HG02571 (cell line): ENCODE measurements around the gene MTCH1.

Source experiments
- ATAC-seq: cut with Tn5 transposase; IDR thresholded peaks from one replicate; pipeline ENCODE4 v1.9.1; 2021; ENCODE audit warnings: mild to moderate bottlenecking, moderate library complexity; ENCODE audit not compliant: unreplicated experiment

Gene MTCH1, protein sequence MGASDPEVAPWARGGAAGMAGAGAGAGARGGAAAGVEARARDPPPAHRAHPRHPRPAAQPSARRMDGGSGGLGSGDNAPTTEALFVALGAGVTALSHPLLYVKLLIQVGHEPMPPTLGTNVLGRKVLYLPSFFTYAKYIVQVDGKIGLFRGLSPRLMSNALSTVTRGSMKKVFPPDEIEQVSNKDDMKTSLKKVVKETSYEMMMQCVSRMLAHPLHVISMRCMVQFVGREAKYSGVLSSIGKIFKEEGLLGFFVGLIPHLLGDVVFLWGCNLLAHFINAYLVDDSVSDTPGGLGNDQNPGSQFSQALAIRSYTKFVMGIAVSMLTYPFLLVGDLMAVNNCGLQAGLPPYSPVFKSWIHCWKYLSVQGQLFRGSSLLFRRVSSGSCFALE

DNA sequence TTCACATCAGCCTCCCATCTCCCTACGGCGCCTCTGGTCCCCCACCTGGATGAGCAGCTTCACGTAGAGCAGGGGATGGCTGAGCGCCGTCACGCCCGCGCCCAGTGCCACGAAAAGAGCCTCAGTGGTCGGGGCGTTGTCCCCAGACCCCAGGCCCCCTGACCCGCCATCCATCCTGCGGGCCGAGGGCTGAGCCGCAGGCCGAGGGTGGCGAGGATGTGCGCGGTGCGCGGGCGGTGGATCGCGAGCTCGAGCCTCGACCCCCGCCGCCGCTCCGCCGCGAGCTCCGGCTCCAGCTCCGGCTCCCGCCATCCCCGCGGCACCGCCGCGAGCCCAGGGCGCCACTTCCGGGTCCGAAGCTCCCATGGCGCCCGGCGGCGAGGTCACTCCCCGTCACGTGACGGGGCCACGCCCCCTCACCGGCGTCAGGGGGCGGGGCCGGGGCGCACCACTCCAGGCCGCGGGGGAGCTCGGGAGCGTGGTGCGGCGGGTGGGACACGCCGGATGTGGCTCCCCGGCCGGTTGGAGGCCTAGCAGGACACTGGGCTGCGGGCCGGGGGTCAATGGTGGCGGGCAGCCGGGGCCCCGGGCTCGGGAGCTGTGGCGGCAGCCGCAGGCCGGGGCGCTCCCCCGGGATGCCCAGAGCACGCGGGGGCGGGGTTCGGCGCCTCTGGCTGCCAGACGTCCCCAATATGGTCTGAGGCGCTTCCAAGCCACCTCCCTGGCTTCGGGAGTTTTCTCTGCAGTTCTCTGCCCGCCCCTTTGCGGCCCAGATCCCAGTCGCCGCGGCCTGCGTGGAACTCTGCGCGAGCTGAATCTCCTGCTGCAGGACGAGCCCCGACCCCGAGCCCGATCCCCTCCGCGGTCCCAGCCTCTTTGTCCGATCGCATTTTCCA, at the start of gene MTCH1:
Gene MTCH1 (minus strand): TSS at position 389 of the 896 bp plus-strand sequence. CDS start 23 bp downstream, at position 366.
- peak; percentile 76 for ATAC-seq

DNA sequence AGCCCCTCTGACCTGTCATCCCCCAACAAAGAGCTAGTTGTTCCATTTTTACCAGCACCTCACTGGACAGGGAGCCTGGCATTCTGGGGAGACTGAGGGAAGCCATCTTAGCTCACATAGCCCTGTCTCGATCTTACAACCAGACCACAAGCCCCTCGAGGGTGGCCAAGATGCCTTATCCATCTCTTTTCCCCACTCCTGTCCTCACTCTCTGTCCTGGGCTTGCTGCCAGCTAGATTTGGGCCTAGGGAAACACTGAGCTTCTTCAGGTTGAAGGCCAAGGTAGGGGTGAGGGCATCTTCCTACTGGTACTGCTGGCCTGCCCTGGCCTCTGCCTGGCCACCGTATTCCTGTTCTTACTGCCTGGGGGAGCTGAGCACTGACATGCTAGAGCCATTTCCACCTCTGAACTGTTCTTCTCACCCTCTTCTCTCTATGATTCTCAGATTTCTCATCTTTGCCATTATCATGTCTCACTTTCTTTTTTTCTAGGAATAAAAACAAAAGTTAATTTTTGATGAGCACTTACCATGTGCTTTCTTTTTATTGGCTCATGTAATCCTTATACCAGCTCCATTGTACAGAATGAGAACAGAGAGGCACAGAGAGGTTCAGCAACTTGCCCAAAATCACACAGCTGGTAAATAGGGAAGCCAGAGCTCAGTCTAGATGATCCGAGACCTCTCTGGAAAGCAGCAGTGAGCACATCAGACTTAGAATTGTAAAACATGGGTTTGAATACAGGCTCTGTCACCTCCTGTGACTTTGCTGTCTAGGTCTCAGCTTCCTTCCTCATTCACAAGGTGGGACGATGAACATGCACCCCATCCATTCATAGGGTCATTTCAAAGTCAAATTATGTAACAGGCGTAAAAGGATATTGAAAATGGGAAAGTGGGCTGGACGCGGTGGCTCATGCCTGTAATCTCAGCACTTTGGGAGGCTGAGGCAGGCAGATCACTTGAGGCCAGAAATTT, 48.1 kb upstream of the MTCH1 start:
- ATAC-seq, result no peak

DNA sequence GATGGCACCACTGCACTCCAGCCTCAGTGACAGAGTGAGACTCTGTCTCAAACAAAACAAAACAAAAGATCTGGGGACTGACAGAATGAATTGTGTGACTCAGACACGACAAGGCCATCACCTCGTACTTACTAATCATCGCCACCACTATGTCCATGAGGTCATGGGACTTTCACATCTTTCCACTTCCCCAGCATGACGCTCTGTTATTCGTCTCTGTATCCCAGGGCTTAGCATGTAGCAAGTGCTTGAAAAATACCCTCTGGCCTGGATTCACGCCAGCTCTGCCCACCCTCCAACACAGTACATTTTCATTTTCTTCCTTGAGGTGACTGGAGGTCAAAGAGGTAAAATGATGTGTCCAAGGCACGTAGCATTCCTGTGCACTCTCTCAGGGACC, 47.3 kb upstream of the MTCH1 start:
- no peak for ATAC-seq

DNA sequence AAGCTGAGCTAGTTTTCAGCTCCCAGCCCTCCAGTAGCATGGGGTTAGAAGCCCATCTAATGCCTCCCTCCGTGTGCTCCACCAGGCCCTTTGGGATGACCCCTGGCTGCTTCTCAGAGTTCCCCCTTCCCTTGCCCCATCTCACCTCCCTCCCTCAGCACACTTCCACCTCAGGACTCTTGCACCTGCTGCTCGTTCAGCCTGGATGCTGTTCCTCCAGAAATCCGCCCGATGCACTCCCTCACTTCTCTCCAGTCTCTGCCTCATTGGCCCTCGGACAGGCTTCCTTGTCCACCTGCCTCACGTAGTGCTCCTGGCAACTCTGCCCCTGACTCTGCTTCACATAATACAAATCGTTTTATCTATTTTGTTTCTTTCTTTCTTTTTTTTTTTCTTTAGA, 46.2 kb upstream of the MTCH1 start:
- no peak for ATAC-seq

DNA sequence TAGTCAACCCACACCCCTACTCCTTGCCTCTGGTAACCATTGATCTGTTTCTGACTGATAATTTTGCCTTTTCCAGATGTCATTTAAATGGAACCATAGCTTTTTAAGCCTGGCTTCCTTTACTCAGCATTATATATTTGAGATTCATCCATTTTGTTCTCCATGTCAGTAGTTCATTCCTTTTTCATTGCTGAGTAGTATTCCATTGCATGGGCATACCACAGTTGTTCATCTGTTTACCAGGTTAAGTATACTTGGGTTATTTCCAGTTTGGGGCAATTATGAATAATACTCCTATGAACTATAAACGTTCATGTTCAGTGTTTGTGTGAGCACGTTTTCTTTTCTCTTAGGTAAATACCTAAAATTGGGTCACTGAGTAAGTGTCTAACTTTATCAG, 44.6 kb upstream of the MTCH1 start:
- ATAC-seq, result no peak

DNA sequence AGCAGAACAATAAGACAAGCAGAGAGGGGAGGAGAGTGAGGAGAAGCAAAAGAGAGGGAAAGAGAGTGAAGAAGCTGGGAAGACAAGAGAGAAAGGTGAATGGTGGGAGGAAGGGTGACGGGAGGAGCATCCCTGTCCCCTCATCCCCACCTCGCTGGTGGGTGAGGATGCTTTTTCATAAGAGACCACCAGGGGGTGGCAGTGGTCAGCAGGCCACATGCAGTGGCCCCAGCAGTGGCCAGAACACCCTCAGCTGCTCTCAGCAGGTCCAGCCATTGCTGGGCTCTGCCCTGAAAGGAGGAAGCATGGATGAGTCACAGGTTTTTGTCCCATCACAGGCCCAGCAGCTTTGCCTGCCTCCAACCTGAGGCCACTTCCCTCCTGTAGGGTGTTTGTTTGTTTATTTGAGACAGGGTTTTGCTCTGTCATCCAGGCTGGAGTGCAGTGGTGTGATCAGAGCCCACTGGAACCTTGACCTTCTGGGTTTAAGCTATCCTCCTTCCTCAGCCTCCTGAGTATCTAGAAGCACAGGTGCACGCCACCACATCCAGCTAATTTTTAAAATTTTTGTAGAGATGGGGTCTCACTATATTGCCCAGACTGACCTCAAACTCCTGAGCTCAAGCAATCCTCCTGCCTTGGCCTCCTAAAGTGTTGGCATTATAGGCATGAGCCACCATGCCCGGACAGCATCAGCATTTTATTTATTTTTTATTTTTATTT, 43.4 kb upstream of the MTCH1 start:
- ATAC-seq, result no peak

DNA sequence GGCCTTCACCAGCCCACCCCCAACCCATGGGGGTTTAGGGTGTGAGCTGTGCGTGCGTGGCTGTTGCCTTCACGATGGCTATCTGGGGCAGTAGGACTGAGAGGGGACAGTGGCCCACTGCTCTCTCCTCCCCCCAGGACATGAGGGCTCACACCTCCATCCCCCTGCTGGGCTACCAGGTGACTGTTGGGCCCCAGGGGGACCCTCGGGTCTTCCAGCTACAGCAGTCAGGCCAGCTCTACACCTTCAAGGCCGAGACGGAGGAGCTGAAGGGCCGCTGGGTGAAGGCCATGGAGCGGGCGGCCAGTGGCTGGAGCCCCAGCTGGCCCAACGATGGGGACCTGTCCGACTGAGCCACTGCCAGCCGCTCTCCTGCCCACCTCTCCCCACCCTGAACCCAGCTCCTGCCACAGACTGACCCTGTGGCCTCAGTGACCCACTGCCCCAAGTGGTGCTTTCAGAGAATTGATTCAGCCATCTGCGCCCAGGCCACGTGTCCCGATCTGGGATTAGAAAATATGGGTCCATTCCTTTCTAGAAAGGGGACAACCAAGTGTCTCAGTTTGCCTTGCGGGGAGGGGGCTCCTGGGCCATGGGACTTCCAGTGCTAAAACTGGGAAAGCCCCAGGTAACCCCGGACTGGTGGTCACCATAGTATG, 41.9 kb upstream of the MTCH1 start:
- no peak for ATAC-seq

DNA sequence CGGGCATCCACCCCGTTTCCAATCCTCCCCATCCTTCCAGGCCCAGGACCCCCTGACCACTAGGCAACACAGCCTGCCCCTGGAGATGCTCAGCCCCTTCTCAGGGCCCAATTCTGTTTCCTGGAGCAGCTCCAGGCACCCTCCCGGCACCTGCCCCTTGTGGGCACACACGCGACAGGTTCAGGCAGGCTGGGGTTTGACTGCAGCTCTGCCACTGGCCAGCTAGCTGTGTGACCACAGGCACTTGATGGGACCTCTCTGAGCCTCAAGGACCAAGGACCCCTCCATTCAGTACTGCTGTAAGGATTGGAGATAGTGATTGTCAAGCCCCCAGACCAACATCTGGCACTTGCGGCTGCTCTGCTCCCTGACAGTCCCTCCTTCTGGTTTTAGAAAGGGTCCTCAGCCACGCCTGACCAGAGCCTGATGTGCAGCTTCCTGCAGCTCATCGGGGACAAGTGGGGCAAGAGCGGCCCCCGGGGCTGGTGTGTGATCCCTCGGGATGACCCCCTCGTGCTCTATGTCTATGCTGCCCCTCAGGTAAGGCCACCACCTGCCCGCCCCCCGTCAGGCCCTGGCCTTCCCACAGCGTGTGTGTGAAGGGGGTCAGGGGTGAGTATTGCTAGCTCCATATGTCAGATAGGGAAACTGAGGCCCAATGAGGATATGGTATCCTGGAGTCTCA, 41.2 kb upstream of the MTCH1 start:
- no peak for ATAC-seq

DNA sequence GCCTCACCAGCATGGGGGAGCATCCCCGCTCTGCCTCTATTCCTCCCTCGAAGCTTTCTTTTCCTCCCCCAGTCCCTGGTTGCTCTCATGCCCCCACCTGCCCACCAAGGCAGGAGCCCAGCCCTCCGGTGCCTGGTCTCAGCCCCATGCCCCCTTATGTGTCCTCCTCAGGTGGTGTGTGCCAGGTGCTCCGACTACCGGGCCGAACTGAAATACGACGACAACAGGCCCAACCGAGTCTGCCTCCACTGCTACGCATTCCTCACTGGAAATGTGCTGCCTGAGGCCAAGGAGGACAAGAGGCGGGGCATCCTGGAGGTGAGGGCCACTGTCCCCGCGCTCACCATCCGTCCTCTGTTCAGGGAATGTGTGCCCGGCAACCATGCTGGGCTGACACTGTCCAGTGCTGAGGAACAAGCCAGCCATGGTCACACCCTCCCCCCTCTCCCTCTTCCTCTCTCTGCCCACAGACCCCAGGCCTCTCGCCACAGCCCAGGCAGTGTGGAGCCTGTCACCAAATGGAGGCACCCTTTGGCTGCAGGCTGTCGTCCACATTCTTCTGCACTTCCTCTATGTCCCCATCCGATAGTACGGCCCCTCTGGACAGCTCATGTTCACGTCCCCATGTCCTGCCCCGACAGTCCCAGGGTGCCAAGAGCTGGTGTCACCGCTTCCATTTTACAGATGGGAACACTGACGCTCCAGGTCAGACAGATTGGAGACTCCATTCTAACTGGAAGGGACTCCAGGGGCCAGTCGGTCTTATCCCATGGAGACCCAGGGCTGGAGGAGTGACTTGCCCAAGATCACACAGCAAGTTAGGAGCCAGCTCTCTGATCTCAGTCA, 39.8 kb upstream of the MTCH1 start:
- no peak for ATAC-seq

DNA sequence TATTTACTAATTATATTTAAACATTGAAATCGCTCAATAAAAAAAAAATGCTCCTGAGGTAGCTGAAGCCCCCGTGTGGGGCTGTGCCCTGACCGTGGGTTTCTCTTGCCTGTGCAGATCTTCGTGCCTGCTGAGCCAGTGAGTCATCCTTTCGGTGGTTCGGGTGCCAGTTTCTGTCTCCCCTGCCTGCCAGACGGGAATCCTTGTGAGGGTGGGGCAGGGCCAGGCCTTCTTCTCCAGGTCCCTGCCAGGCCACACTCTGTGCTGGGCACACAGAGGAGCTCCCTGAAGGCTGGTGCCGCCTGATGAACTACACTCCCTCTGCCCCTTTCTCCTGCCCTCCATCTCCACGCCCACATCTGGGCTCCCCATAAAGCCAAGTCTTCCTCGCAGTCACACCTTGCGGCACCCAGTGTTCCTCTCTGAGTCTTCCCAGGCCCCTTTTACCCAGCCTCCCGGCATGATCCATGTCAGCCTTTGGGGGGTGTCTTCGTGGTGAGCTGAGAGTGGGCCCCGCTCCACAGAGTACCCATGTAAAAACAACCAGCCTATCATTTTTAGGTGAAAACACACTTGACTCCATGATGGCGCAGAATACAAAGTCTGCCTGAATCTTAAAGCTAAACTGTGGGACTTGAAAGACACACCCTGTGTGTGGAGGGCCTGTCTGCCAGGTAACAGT, 38.8 kb upstream of the MTCH1 start:
- no peak for ATAC-seq

DNA sequence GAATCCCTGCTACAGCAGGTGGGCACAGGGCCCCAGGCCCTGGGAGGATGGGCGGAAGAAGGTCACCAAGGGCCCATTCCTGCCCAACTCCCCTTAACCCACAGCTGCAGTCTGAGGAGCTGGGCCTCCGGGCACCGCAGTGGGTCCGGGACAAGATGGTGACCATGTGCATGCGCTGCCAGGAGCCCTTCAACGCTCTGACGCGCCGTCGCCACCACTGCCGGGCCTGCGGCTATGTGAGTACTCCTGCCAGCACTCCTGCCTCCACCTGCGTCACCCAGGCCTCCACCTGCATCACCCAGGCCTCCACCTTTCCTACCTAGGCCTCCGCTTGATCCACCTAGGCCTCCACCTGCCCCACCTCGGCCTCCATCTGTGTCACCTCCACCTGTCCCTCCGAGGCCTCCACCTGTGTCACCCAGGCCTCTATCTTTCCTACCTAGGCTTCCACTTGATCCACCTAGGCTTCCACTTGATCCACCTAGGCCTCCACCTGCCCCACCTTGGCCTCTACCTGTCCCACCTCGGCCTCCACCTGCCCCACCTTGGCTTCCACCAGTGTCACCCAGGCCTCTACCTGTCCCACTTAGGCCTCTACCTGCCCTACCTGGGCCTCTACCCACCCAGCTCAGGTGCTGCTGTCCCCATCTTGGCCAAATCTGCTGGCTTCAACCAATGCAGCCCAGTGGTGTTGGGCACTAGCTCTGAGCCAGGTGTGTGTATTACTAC, 36.3 kb upstream of the MTCH1 start:
- ATAC-seq, result no peak

DNA sequence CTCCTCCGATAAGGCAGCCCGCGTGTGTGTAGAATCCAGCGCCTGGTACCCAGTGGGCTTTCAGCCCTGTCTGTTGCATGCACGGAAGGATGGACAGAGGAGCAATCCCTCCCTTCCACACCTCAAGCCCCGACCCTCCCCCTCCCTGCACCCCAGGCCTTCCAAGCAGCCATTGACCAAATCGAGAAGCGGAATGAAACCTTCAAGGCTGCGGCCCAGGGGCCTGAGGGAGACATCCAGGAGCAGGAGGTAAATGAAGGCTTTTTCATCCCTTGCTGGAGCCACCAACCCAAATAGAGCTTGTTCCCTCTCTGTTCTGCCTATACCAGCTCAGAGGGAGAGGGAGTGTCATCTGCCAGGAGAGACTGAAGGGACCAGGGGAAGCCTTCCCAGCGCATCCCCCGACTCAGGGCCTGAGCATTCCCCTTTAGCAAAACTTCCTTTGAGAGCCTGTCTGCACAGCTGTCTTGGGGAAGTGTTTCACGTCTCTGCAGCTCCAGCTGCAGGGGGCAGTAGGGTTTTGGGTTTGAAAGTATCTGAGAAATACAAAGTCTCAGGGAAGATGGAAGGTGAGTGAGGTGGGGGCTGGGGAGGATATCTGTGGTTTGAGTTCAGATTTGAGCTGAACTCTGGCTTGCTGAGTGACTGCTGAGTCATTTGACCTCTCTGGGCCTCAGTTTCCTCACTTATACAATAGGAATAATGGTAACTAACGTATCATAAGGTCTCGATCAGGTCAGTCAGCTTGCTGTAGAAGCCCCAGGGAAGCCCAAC, 35.5 kb upstream of the MTCH1 start:
- no peak for ATAC-seq

DNA sequence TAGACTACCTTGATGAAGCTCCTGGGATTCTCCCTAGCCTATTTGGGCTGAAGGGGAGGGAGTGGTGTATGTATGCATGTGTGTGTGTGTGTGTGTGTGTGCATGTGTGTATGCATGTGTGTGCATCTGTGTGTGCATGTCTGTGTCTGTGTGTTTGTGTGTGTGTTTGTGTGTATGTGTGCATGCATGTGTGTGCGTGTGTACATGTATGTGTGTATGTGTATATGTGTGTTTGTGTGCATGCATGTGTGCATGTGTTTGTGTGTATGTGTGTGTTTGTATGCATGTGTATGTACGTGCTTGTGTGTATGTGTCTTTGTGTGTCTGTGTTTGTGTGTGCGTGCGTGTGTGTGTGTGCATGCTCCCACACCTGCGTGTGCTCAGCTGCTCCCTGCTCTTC, 34.8 kb upstream of the MTCH1 start:
- no peak for ATAC-seq

DNA sequence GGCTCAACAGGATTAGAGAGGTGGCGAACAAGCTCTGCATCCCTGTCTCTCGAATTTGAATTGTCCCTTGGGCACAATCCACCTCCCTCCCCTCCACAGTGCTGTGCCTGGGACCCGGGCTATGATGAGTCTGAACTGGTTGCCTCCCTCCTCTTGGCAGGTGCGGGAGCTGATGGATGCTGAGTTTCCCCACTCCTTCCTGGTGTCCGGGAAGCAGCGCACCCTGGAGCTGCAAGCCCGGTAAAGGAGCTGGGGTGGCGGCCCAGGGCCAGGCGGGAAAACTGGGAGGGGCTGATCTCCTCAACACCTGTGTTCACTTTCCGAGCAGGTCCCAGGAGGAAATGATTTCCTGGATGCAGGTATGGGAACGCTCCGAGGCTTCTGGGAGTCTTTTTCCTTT, 34.4 kb upstream of the MTCH1 start:
- no peak for ATAC-seq

DNA sequence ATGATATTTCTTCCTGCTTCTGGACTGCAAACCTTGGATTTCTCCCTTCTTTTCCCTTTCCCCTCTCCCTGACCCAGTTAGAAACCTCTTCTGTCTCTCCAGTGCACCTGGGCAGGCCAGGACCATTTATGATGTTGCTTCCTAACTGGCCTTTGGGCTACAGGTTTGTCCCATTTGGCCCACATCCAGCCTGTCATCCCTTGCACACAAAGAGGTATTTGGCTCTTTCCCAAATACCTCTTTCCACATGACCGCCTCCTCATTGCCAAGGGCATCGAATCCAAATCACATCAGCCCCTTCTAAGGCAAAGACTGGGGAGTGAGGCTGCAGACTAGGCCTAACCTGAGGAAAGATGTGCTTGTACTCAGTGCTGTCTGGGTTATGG, 33.1 kb upstream of the MTCH1 start:
- ATAC-seq, result no peak
